Skeletal muscle tissue (tissue), 4 donors: ENCODE results near the gene PCDHB6. TPM values are rescaled to one million over a fixed set of nuclear protein-coding genes. Genes with fewer than 3 reads are reported as not detected.
"Not testable (repeated sequence)": the region's sequence is repeated elsewhere in the genome, so short reads cannot be mapped to it uniquely, and the experiment has no call there.

Experiments
- H3K27ac ChIP-seq: one replicate; pipeline ENCODE4 v1.7.0; 2013; ENCODE audit warnings: mild to moderate bottlenecking, low read depth, low read length, inconsistent platforms
- H3K27me3 ChIP-seq, 3 donors: one replicate each; pipeline ENCODE4 v1.7.0; 2013; ENCODE audit warnings: low read length in 3 of 3; ENCODE audit not compliant: control insufficient read depth in 3 of 3, insufficient read depth in 3 of 3
- H3K36me3 ChIP-seq, 3 donors: one replicate each; pipeline ENCODE4 v1.7.0; 2013; ENCODE audit warnings: low read length in 3 of 3; ENCODE audit not compliant: control insufficient read depth in 3 of 3, insufficient read depth in 3 of 3
- H3K4me1 ChIP-seq, 3 donors: one replicate each; pipeline ENCODE4 v1.7.0; 2013; ENCODE audit warnings: low read length in 3 of 3, mild to moderate bottlenecking in 3 of 3; ENCODE audit not compliant: control insufficient read depth in 3 of 3, insufficient read depth in 3 of 3
- H3K4me3 ChIP-seq, 3 donors: one replicate each; pipeline ENCODE4 v1.7.0; 2013; ENCODE audit warnings: low read length in 3 of 3
- H3K9ac ChIP-seq, 3 donors: one replicate each; pipeline ENCODE4 v1.7.0; 2013; ENCODE audit warnings: low read length in 3 of 3, mild to moderate bottlenecking in 3 of 3, moderate library complexity in 2 of 3, low read depth in 1 of 3
- H3K9me3 ChIP-seq, 3 donors: one replicate each; pipeline ENCODE4 v1.7.0; 2013; ENCODE audit warnings: low read length in 3 of 3; ENCODE audit not compliant: control insufficient read depth in 3 of 3
- total RNA-seq: library from RNA; depleted of rRNA; stranded (reverse); fragments of >200 nt; gene quantifications from one replicate; pipeline ENCODE4 v1.2.3, GENCODE V29; 2014
- donor health status: Osteomylitis.

PCDHB6 gene
- 0.52 TPM for total RNA-seq

GRCh38 chr5:141149812-141150211 is at the start of gene PCDHB6:
Gene PCDHB6, plus strand, starts transcription at chr5:141150057. Its CDS starts 201 bp downstream, at chr5:141150258.
- Histone ChIP-seq H3K9me3 (peaks cover 7 to 17% (median 8%) of the 10 kb centered on the region in 3 donors), H3K9ac (no peak within 1 kb of the TSS), H3K27ac (no peak within 1 kb of the TSS), H3K27me3 (peaks cover 0 to 4% (median 3%) of the 10 kb centered on the region in 3 donors), H3K4me3 (peak within 1 kb of the TSS in 2 of 3 donors; percentile 11 to 39), H3K36me3 (no peaks in the 10 kb centered on the region), H3K4me1 (no peaks in the 10 kb centered on the region)

- peak within 1 kb of the TSS; percentile 58 to 66 (median 60) for H3K4me3 ChIP-seq
- no peaks in the 10 kb centered on the region for H3K36me3 ChIP-seq
- peaks cover 0 to 6% (median 0%) of the 10 kb centered on the region in 3 donors for H3K27me3 ChIP-seq
- H3K9ac ChIP-seq, result peak within 1 kb of the TSS in 2 of 3 donors; percentile 42 to 54
- peak within 1 kb of the TSS; percentile 34 for H3K27ac ChIP-seq
- peaks cover 7 to 20% (median 8%) of the 10 kb centered on the region in 3 donors for H3K9me3 ChIP-seq
- H3K4me1 ChIP-seq, result no peaks in the 10 kb centered on the region
Measured at GRCh38 chr5:141100243-141100805, 49.5 kb upstream of the PCDHB6 start, which contains the start of gene PCDHB3. Gene PCDHB3, plus strand, starts transcription at chr5:141100473. Its CDS starts 177 bp downstream, at chr5:141100650.

DNA sequence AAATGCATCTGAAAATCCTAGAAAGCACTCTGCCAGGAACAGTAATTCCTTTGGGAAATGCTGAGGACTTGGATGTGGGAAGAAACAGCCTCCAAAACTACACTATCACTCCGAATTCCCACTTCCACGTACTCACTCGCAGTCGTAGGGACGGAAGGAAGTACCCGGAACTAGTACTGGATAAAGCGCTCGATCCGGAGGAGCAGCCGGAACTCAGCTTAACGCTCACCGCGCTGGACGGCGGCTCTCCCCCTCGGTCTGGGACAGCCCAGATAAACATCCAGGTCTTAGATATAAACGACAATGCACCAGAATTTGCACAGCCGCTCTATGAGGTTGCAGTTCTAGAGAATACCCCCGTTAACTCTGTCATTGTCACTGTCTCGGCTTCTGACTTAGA is 48.8 kb upstream of the PCDHB6 start:
- Histone ChIP-seq H3K27me3 (peaks cover 0 to 6% (median 0%) of the 10 kb centered on the region in 3 donors), H3K9ac (peak overlapping the region in 1 of 3 donors; percentile 42), H3K36me3 (no peaks in the 10 kb centered on the region), H3K4me3 (peak overlapping the region; percentile 58 to 66 (median 60)), H3K27ac (no peak overlapping the region), H3K9me3 (peaks cover 2 to 16% (median 8%) of the 10 kb centered on the region in 3 donors), H3K4me1 (no peaks in the 10 kb centered on the region)

DNA sequence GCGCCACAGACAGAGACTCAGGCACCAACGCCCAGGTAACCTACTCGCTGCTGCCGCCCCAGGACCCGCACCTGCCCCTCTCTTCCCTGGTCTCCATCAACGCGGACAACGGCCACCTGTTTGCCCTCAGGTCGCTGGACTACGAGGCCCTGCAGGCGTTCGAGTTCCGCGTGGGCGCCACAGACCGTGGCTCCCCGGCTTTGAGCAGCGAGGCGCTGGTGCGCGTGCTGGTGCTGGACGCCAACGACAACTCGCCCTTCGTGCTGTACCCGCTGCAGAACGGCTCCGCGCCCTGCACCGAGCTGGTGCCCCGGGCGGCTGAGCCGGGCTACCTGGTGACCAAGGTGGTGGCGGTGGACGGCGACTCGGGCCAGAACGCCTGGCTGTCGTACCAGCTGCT is 47.8 kb upstream of the PCDHB6 start:
- H3K27ac ChIP-seq, H3K4me3 ChIP-seq, H3K27me3 ChIP-seq, H3K9ac ChIP-seq, H3K36me3 ChIP-seq, H3K4me1 ChIP-seq: not testable (repeated sequence)
- H3K9me3 ChIP-seq, result peaks cover 2 to 16% (median 8%) of the 10 kb centered on the region in 3 donors

- H3K27ac ChIP-seq, H3K4me3 ChIP-seq, H3K4me1 ChIP-seq, H3K27me3 ChIP-seq, H3K36me3 ChIP-seq, H3K9ac ChIP-seq: not testable (repeated sequence)
- peaks cover 2 to 16% (median 8%) of the 10 kb centered on the region in 3 donors for H3K9me3 ChIP-seq
Measured at GRCh38 chr5:141102471-141102870, 47.4 kb upstream of the PCDHB6 start.

GRCh38 chr5:141105350-141105749 is 44.5 kb upstream of the PCDHB6 start:
- Histone ChIP-seq H3K36me3 (no peaks in the 10 kb centered on the region), H3K4me3 (no peak overlapping the region), H3K27me3 (peaks cover 0 to 4% (median 0%) of the 10 kb centered on the region in 3 donors), H3K4me1 (no peaks in the 10 kb centered on the region), H3K9me3 (peaks cover 2 to 14% (median 9%) of the 10 kb centered on the region in 3 donors), H3K27ac (no peak overlapping the region), H3K9ac (no peak overlapping the region)

- Histone ChIP-seq H3K27me3 (no peaks in the 10 kb centered on the region), H3K9me3 (peaks cover 0 to 6% (median 2%) of the 10 kb centered on the region in 3 donors), H3K9ac (no peak overlapping the region), H3K27ac (no peak overlapping the region), H3K4me1 (no peaks in the 10 kb centered on the region), H3K4me3 (no peak overlapping the region), H3K36me3 (no peaks in the 10 kb centered on the region)
Measured at GRCh38 chr5:141119250-141119649, 30.6 kb upstream of the PCDHB6 start.

DNA sequence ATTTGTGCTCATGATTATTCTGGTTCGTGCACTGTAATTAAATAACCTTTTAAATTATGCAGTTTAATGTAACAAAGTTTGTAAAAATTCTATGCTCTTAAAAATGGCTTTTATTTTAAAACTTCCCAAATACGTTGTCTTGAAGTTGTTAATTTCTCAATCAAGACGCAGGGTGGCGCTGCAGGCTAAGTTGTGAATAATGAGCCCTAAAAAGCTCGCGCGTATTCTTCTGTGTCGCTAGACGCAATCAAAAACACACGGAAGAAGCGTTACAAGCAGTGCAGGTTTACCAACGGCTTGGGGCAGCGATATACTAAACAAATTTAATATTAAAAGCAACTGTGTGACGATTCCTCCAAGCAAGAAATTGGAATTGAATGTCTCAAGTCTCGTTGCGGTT is 28.3 kb upstream of the PCDHB6 start, which contains the start of gene PCDHB4:
Gene PCDHB4 (plus strand): TSS at position 256 of the 400 bp plus-strand sequence. CDS start 181 bp downstream, outside the sequence.
- Histone ChIP-seq H3K4me1 (no peaks in the 10 kb centered on the region), H3K9ac (peak within 1 kb of the TSS in 2 of 3 donors; percentile 45 to 70), H3K9me3 (peaks cover 0 to 6% (median 2%) of the 10 kb centered on the region in 3 donors), H3K4me3 (peak within 1 kb of the TSS; percentile 49 to 75 (median 66)), H3K27ac (no peak within 1 kb of the TSS), H3K36me3 (no peaks in the 10 kb centered on the region), H3K27me3 (no peaks in the 10 kb centered on the region)

GRCh38 chr5:141121985-141122384 is 27.9 kb upstream of the PCDHB6 start:
- Histone ChIP-seq H3K36me3 (no peaks in the 10 kb centered on the region), H3K9me3 (peaks cover 0 to 6% (median 2%) of the 10 kb centered on the region in 3 donors), H3K9ac (peak overlapping the region in 2 of 3 donors; percentile 45 to 70), H3K27me3 (no peaks in the 10 kb centered on the region), H3K27ac (no peak overlapping the region), H3K4me3 (peak overlapping the region; percentile 49 to 75 (median 66)), H3K4me1 (no peaks in the 10 kb centered on the region)

DNA sequence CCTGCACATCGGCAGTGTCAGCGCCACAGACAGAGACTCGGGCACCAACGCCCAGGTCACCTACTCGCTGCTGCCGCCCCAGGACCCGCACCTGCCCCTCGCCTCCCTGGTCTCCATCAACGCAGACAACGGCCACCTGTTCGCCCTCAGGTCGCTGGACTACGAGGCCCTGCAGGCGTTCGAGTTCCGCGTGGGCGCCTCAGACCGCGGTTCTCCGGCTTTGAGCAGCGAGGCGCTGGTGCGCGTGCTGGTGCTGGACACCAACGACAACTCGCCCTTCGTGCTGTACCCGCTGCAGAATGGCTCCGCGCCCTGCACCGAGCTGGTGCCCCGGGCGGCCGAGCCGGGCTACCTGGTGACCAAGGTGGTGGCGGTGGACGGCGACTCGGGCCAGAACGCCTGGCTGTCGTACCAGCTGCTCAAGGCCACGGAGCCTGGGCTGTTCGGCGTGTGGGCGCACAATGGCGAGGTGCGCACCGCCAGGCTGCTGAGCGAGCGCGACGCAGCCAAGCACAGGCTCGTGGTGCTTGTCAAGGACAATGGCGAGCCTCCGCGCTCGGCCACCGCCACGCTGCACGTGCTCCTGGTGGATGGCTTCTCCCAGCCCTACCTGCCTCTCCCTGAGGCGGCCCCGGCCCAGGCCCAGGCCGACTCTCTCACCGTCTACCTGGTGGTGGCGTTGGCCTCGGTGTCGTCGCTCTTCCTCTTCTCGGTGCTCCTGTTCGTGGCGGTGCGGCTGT is 26.3 kb upstream of the PCDHB6 start:
- not testable (repeated sequence) for H3K4me1 ChIP-seq, H3K9me3 ChIP-seq, H3K27ac ChIP-seq, H3K36me3 ChIP-seq, H3K27me3 ChIP-seq, H3K9ac ChIP-seq, H3K4me3 ChIP-seq
